HG02571 (cell line): ENCODE measurements around the gene APLP2.
"Not testable (repeated sequence)": the region's sequence is repeated elsewhere in the genome, so short reads cannot be mapped to it uniquely, and the experiment has no call there.

ENCODE experiments used
- ATAC-seq: cut with Tn5 transposase; IDR thresholded peaks from one replicate; pipeline ENCODE4 v1.9.1; 2021; ENCODE audit warnings: mild to moderate bottlenecking, moderate library complexity; ENCODE audit not compliant: unreplicated experiment

The APLP2 gene

GRCh38 chr11:130088919-130089673 lies 19.4 kb downstream of the APLP2 start:
- ATAC-seq: no peak

- no peak for ATAC-seq
These were observed 20.0 kb downstream of the APLP2 start for GRCh38 chr11:130089674-130090073.

GRCh38 chr11:130090517-130090916 lies 20.8 kb downstream of the APLP2 start:
- not testable (repeated sequence) for ATAC-seq

GRCh38 chr11:130091169-130091568 lies 21.5 kb downstream of the APLP2 start:
- ATAC-seq: not testable (repeated sequence)

- ATAC-seq: no peak
These were observed 23.0 kb downstream of the APLP2 start for GRCh38 chr11:130092661-130093060.

- no peak for ATAC-seq
These were observed 24.9 kb downstream of the APLP2 start for GRCh38 chr11:130094614-130095013.

- no peak for ATAC-seq
These were observed 25.6 kb downstream of the APLP2 start for GRCh38 chr11:130095326-130095725.

- ATAC-seq: no peak
These were observed 26.3 kb downstream of the APLP2 start for GRCh38 chr11:130096042-130096441.

GRCh38 chr11:130096823-130097222 lies 27.1 kb downstream of the APLP2 start:
- no peak for ATAC-seq

- no peak for ATAC-seq
These were observed 27.6 kb downstream of the APLP2 start for GRCh38 chr11:130097285-130097684.

GRCh38 chr11:130099356-130099755 lies 29.7 kb downstream of the APLP2 start:
- no peak for ATAC-seq

- ATAC-seq: no peak
These were observed 30.8 kb downstream of the APLP2 start for GRCh38 chr11:130100381-130101095.

GRCh38 chr11:130101661-130102060 lies 32.0 kb downstream of the APLP2 start:
- no peak for ATAC-seq

GRCh38 chr11:130102301-130103249 lies 32.9 kb downstream of the APLP2 start:
- ATAC-seq: no peak

GRCh38 chr11:130103296-130103814 lies 33.7 kb downstream of the APLP2 start:
- ATAC-seq: no peak

- no peak for ATAC-seq
These were observed 36.7 kb downstream of the APLP2 start for GRCh38 chr11:130106381-130106780.

- not testable (repeated sequence) for ATAC-seq
These were observed 39.0 kb downstream of the APLP2 start for GRCh38 chr11:130108671-130109070.

- ATAC-seq: no peak
These were observed 39.7 kb downstream of the APLP2 start for GRCh38 chr11:130109386-130109785.

- ATAC-seq: no peak
These were observed 40.8 kb downstream of the APLP2 start for GRCh38 chr11:130110339-130111108.
